Urinary bladder (tissue), 4 donors: Measurements from ENCODE around the gene CPLX1. TPM values are rescaled to one million over a fixed set of nuclear protein-coding genes. Genes with fewer than 3 reads are reported as not detected.

Experiments used
- DNase-seq: peaks from one replicate; pipeline ENCODE4 v3.0.0-alpha.2; 2015; ENCODE audit errors: extremely low spot score
- H3K27ac ChIP-seq: one replicate; pipeline ENCODE4 v1.5.1; 2013; ENCODE audit warnings: low read depth, mild to moderate bottlenecking, moderate library complexity
- H3K36me3 ChIP-seq: one replicate; pipeline ENCODE4 v1.6.1; 2013; ENCODE audit warnings: mild to moderate bottlenecking, moderate library complexity; ENCODE audit not compliant: insufficient read depth
- H3K4me1 ChIP-seq: one replicate; pipeline ENCODE4 v1.6.1; 2013; ENCODE audit warnings: mild to moderate bottlenecking, moderate library complexity; ENCODE audit not compliant: insufficient read depth
- H3K4me3 ChIP-seq: one replicate; pipeline ENCODE4 v1.5.1; 2013; ENCODE audit warnings: low read depth, low read length
- WGBS: extraction: QIAGEN DNeasy Blood & Tissue Kit; methylation state at CpG from one replicate; pipeline ENCODE4 v1.1.7; 2013; 5-methylcytosine and 5-hydroxymethylcytosine counted together
- polyA plus RNA-seq: library from polyadenylated mRNA; stranded (reverse); fragments of 200-250 nt; gene quantifications from one replicate; pipeline ENCODE4 v1.2.3, GENCODE V29; 2013
- total RNA-seq: library from RNA; depleted of rRNA; stranded (reverse); fragments of >200 nt; gene quantifications from one replicate; pipeline ENCODE4 v1.2.3, GENCODE V29; 2014
- donor health status: healthy with polysubstance abuse.
- donor health status: healthy.

CPLX1 gene
- total and polyA plus RNA-seq, 2 donors, result 0.48 to 3.6 TPM

- 95% methylated on average over 42 of the region's 42 CpGs for WGBS
- Histone ChIP-seq H3K27ac (no peak overlapping the region), H3K4me3 (no peak overlapping the region), H3K36me3 (peaks cover 5% of the 10 kb centered on the region), H3K4me1 (no peaks in the 10 kb centered on the region)
- DNase-seq, result no peak
Observed at GRCh38 chr4:864456-865120, 38.7 kb upstream of the CPLX1 start.

DNA sequence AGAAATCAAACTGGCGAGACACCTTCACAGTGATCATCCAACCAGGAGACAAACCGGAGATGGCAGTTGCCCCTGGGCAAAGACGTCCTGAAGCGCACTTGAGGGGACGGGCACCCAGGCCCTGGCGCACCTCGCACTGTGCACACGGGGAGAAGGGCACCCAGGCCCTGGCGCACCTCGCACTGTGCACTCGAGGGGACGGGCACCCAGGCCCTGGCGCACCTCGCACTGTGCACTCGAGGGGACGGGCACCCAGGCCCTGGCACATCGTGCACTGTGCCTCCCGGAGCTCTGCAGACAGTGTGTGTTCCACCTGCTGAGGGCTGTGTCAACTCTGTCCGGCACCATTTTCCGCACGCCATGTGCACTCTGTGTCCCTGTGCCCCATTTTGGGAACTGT is 34.6 kb upstream of the CPLX1 start:
- Histone ChIP-seq H3K4me3 (no peak overlapping the region), H3K4me1 (no peaks in the 10 kb centered on the region), H3K27ac (no peak overlapping the region), H3K36me3 (peaks cover 7% of the 10 kb centered on the region)
- WGBS, result 98% methylated on average over 21 of the region's 21 CpGs
- no peak for DNase-seq

DNA sequence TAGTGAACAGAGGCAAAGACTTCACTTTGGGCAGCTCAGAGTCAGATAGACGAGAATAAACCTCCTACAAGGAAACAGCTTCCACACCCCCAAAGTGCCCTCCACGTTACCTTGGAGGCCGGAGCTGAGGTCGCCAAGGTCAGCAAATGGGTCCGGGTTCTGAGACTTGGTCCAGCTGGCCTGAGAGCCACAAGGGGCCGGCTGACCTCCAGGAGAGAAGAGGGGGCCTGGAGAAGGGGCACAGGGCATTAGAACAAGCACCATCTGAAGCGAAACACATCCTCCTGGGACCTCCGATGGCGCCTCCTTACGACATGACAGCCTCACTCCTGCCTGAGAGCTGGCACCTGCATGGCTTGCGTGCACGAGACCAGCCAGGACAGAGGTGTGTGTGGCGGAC is 33.6 kb upstream of the CPLX1 start:
- Histone ChIP-seq H3K36me3 (peaks cover 3% of the 10 kb centered on the region), H3K4me3 (no peak overlapping the region), H3K27ac (no peak overlapping the region), H3K4me1 (no peaks in the 10 kb centered on the region)
- 94% methylated on average over 13 of the region's 13 CpGs for WGBS
- no peak for DNase-seq

- Histone ChIP-seq H3K36me3 (peaks cover 3% of the 10 kb centered on the region), H3K27ac (no peak overlapping the region), H3K4me1 (no peaks in the 10 kb centered on the region), H3K4me3 (no peak overlapping the region)
- no peak for DNase-seq
- 96% methylated on average over 31 of the region's 31 CpGs for WGBS
Observed at GRCh38 chr4:858831-859451, 33.0 kb upstream of the CPLX1 start.

GRCh38 chr4:858041-858481 is 32.1 kb upstream of the CPLX1 start:
- no peak overlapping the region for H3K27ac ChIP-seq
- WGBS, result 93% methylated on average over 17 of the region's 17 CpGs
- DNase-seq, result no peak
- no peak overlapping the region for H3K4me3 ChIP-seq
- peaks cover 3% of the 10 kb centered on the region for H3K36me3 ChIP-seq
- no peaks in the 10 kb centered on the region for H3K4me1 ChIP-seq

- no peak overlapping the region for H3K27ac ChIP-seq
- 92% methylated on average over 11 of the region's 11 CpGs for WGBS
- no peaks in the 10 kb centered on the region for H3K4me1 ChIP-seq
- H3K4me3 ChIP-seq, result no peak overlapping the region
- peaks cover 3% of the 10 kb centered on the region for H3K36me3 ChIP-seq
- DNase-seq, result no peak
Observed at GRCh38 chr4:857461-857860, 31.5 kb upstream of the CPLX1 start.

DNA sequence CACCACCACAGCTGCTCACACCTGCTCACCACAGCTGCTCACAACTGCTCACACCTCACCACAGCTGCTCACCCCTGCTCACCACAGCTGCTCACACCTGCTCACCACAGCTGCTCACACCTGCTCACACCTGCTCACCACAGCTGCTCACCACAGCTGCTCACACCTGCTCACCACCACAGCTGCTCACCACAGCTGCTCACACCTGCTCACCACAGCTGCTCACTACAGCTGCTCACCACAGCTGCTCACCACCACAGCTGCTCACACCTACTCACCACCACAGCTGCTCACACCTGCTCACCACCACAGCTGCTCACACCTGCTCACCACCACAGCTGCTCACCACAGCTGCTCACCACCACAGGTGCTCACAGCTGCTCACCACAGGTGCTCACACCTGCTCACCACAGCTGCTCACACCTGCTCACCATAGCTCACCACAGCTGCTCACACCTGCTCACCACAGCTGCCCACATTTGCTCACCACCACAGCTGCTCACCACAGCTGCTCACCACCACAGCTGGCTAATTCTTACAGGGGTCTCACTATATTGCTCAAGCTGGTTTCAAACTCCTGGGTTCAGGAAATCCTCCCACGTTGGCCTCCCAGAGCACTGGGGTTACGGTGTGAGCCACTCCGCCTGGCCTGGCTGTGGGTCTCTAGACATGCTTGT is 30.4 kb upstream of the CPLX1 start:
- Histone ChIP-seq H3K27ac (no peak overlapping the region), H3K4me1 (no peaks in the 10 kb centered on the region), H3K36me3 (peaks cover 3% of the 10 kb centered on the region), H3K4me3 (no peak overlapping the region)
- no peak for DNase-seq
- 92% methylated on average over 3 of the region's 3 CpGs for WGBS

DNA sequence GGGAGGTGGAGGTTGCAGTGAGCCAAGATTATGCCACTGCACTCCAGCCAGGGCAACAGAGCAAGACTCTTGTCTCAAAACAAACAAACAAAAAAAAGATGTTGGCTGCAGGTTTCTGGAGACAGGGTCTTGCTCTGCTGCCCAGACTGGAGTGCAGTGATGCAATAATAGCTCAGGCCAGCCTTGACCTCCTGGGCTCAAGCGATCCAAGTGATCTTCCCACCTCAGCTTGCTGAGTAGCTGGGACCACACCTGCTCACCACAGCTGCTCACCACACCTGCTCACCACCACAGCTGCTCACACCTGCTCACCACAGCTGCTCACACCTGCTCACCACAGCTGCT is 29.9 kb upstream of the CPLX1 start:
- DNase-seq, result no peak
- Histone ChIP-seq H3K4me3 (no peak overlapping the region), H3K27ac (no peak overlapping the region), H3K36me3 (peaks cover 3% of the 10 kb centered on the region), H3K4me1 (no peaks in the 10 kb centered on the region)
- 0% methylated on average over 1 of the region's 1 CpG for WGBS

- Histone ChIP-seq H3K4me1 (no peaks in the 10 kb centered on the region), H3K36me3 (no peaks in the 10 kb centered on the region), H3K27ac (no peak overlapping the region), H3K4me3 (no peak overlapping the region)
- DNase-seq, result no peak
- WGBS, result 87% methylated on average over 11 of the region's 11 CpGs
Observed at GRCh38 chr4:854356-854755, 28.4 kb upstream of the CPLX1 start.

GRCh38 chr4:853416-853781 is 27.5 kb upstream of the CPLX1 start:
- Histone ChIP-seq H3K36me3 (no peaks in the 10 kb centered on the region), H3K4me1 (no peaks in the 10 kb centered on the region)
- WGBS, result 92% methylated on average over 33 of the region's 33 CpGs

GRCh38 chr4:851701-852430 is 25.9 kb upstream of the CPLX1 start:
- DNase-seq, result no peak
- 93% methylated on average over 33 of the region's 33 CpGs for WGBS
- Histone ChIP-seq H3K4me3 (no peak overlapping the region), H3K36me3 (no peaks in the 10 kb centered on the region), H3K27ac (no peak overlapping the region), H3K4me1 (no peaks in the 10 kb centered on the region)

More at GRCh38 chr4:853416-853781, 27.5 kb upstream of the CPLX1 start:
- H3K4me3 ChIP-seq, result no peak overlapping the region
- no peak overlapping the region for H3K27ac ChIP-seq
- DNase-seq, result no peak

GRCh38 chr4:850323-850945 is 24.5 kb upstream of the CPLX1 start:
- Histone ChIP-seq H3K36me3 (no peaks in the 10 kb centered on the region), H3K4me1 (no peaks in the 10 kb centered on the region), H3K27ac (no peak overlapping the region), H3K4me3 (no peak overlapping the region)
- no peak for DNase-seq
- WGBS, result 88% methylated on average over 18 of the region's 18 CpGs

- Histone ChIP-seq H3K4me3 (no peak overlapping the region), H3K36me3 (no peaks in the 10 kb centered on the region), H3K27ac (no peak overlapping the region), H3K4me1 (no peaks in the 10 kb centered on the region)
- 93% methylated on average over 50 of the region's 50 CpGs for WGBS
- no peak for DNase-seq
Observed at GRCh38 chr4:849478-850175, 23.7 kb upstream of the CPLX1 start.
